RPMI8226 (cell line): ENCODE measurements around the gene ZNF526.
"Not testable (repeated sequence)": the region's sequence is repeated elsewhere in the genome, so short reads cannot be mapped to it uniquely, and the experiment has no call there.

ENCODE experiments used
- DNase-seq: peaks from one replicate; pipeline ENCODE4 v3.0.0-alpha.2; 2015

ZNF526 gene

GRCh38 chr19:42266928-42267603 lies 47.0 kb downstream of the ZNF526 start:
- DNase-seq, result not testable (repeated sequence)

GRCh38 chr19:42267644-42268141 lies 47.6 kb downstream of the ZNF526 start:
- no peak for DNase-seq

GRCh38 chr19:42268142-42268703 lies 48.1 kb downstream of the ZNF526 start:
- DNase-seq, result peak; percentile 98

GRCh38 chr19:42268704-42269477 lies 48.8 kb downstream of the ZNF526 start, which contains the start of gene CIC:
Gene CIC, plus strand, starts transcription at chr19:42269252. Its CDS starts 2,532 bp downstream, at chr19:42271784.
- DNase-seq, result peak; percentile 98

GRCh38 chr19:42269478-42270345 lies 49.6 kb downstream of the ZNF526 start:
- no peak for DNase-seq

GRCh38 chr19:42270346-42271044 lies 50.4 kb downstream of the ZNF526 start:
- peak; percentile 66 for DNase-seq

GRCh38 chr19:42271045-42271419 lies 50.9 kb downstream of the ZNF526 start:
- DNase-seq, result no peak

GRCh38 chr19:42271861-42272534 lies 51.9 kb downstream of the ZNF526 start:
- DNase-seq, result no peak

GRCh38 chr19:42272535-42272897 lies 52.4 kb downstream of the ZNF526 start:
- no peak for DNase-seq

GRCh38 chr19:42272989-42273406 lies 52.9 kb downstream of the ZNF526 start:
- DNase-seq, result no peak

GRCh38 chr19:42273407-42274064 lies 53.4 kb downstream of the ZNF526 start:
- DNase-seq, result no peak

GRCh38 chr19:42274065-42274682 lies 54.1 kb downstream of the ZNF526 start:
- DNase-seq, result no peak

GRCh38 chr19:42275103-42275502 lies 55.0 kb downstream of the ZNF526 start:
- no peak for DNase-seq

- no peak for DNase-seq
Measured at GRCh38 chr19:42275517-42275916, 55.4 kb downstream of the ZNF526 start.

- no peak for DNase-seq
Measured at GRCh38 chr19:42276284-42276683, 56.2 kb downstream of the ZNF526 start.

GRCh38 chr19:42276821-42277220 lies 56.7 kb downstream of the ZNF526 start:
- DNase-seq, result no peak
